Measurements from ENCODE around the gene ELK3.

Gene ELK3

DNA sequence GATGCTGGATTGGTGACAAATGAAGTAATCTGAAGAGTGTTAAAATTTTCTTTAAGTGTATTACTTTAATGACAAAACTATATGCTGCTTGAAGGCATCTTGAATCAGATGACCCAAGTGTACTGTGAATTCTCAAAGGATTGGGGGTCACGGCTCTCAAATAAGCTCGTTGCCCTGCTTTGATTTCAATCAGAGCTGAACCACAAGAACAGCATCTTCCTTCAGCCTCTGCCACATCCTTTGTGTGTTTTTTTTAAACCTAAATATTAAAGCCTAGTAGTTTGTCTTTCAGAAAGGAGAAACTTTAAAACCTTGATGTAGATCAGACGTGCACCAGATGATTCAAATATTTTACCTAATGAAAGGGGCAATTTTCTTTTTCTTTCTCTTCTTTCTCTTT is 11.7 kb downstream of the ELK3 start:
- Histone ChIP-seq H3K9me3 (ENCODE audit: control insufficient read depth, insufficient read depth, low read depth, low read length) (no peaks in the 10 kb centered on the region), H3K4me3 (ENCODE audit: low read depth, low read length) (no peak overlapping the region), H3K36me3 (ENCODE audit: control insufficient read depth in 2 of 2, insufficient read depth in 1 of 2, low read length in 2 of 2) (no peaks in the 10 kb centered on the region; a peak in 1 of 3 replicates), H3K27ac (ENCODE audit: extremely low read depth, low read depth, low read length) (no peak overlapping the region), H3K4me1 (ENCODE audit: control insufficient read depth, insufficient read depth, low read length) (no peaks in the 10 kb centered on the region)
- TF ChIP-seq, protein P1, sequence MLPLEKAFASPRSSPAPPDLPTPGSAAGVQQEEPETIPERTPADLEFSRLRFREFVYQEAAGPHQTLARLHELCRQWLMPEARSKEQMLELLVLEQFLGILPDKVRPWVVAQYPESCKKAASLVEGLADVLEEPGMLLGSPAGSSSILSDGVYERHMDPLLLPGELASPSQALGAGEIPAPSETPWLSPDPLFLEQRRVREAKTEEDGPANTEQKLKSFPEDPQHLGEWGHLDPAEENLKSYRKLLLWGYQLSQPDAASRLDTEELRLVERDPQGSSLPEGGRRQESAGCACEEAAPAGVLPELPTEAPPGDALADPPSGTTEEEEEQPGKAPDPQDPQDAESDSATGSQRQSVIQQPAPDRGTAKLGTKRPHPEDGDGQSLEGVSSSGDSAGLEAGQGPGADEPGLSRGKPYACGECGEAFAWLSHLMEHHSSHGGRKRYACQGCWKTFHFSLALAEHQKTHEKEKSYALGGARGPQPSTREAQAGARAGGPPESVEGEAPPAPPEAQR (tag by site-specific recombination; IDR thresholded peaks at IDR 0.05) = no peak
- TF ChIP-seq ZNF302 (tag by site-specific recombination; IDR thresholded peaks at IDR 0.05; ENCODE audit: low read depth) = no peak
- no peak for TF ChIP-seq ZNF416 (tag by site-specific recombination; IDR thresholded peaks at IDR 0.05)
- TF ChIP-seq ZBTB20 (tag by site-specific recombination; IDR thresholded peaks at IDR 0.05) = no peak
- TF ChIP-seq ZNF623 (tag by site-specific recombination; IDR thresholded peaks at IDR 0.05) = no peak
- no peak for TF ChIP-seq ZIC2 (tag by site-specific recombination; IDR thresholded peaks at IDR 0.05)
- TF ChIP-seq KLF1 (tag by site-specific recombination; IDR thresholded peaks at IDR 0.05) = no peak
- TF ChIP-seq ZEB2 (tag by site-specific recombination; IDR thresholded peaks at IDR 0.05) = no peak
- ChIA-PET POLR2A (no interaction called here), CTCF (interaction anchor here (0.8 to 0.9 kb wide), 2 partner anchors 9 kb away, joined by 3 read pairs; no protein-coding TSS in a partner anchor)

DNA sequence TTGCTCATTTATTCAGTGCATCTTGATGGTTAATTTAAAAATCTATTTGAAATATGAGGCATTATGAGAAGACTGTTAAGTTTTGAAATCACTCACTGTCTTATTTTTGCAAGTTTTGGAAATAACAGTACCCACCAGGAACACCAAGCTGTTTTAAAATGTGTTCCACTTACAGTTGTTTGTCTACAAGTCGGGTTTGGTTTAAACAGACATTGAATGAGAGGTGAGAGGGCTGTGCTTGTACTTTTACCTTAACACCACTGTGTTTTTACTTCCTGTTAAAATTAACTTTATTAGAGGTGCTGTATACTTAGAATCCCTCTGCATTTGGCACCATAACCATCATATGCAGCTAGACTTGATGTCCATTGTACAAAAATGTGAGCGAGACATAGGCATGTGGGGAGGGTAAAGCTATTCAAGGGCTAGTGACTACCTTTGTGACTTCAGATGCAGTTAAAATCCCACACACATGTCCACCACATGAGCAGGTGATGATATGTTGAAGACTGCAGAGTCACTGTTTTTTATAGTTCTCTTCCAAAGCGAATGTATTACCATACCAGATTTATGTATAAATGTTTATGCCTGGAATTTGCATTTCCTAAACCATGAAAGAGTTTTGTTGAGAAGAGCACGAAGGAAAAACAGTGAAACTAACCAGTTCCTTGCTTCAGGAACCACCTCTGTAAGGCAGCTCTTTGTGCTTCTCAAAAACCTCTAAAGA is 12.9 kb downstream of the ELK3 start:
- CTCF ChIA-PET = interaction anchor here (0.6 to 1.0 kb wide), 3 partner anchors 80 to 309 kb away, joined by 3 read pairs; no protein-coding TSS in a partner anchor
- Histone ChIP-seq H3K36me3 (ENCODE audit: control insufficient read depth in 2 of 2, insufficient read depth in 1 of 2, low read length in 2 of 2) (no peaks in the 10 kb centered on the region; a peak in 1 of 3 replicates), H3K4me3 (ENCODE audit: low read depth, low read length) (no peak overlapping the region), H3K27ac (ENCODE audit: extremely low read depth, low read depth, low read length) (no peak overlapping the region), H3K9me3 (ENCODE audit: control insufficient read depth, insufficient read depth, low read depth, low read length) (no peaks in the 10 kb centered on the region), H3K4me1 (ENCODE audit: control insufficient read depth, insufficient read depth, low read length) (no peaks in the 10 kb centered on the region)
- POLR2A ChIA-PET = no interaction called here
- TF ChIP-seq ZFHX2 (tag by site-specific recombination; conservative IDR thresholded peaks at IDR 0.05) = no peak
- no peak for TF ChIP-seq ZXDB (tag by site-specific recombination; IDR thresholded peaks at IDR 0.05)
- TF ChIP-seq, protein P2, sequence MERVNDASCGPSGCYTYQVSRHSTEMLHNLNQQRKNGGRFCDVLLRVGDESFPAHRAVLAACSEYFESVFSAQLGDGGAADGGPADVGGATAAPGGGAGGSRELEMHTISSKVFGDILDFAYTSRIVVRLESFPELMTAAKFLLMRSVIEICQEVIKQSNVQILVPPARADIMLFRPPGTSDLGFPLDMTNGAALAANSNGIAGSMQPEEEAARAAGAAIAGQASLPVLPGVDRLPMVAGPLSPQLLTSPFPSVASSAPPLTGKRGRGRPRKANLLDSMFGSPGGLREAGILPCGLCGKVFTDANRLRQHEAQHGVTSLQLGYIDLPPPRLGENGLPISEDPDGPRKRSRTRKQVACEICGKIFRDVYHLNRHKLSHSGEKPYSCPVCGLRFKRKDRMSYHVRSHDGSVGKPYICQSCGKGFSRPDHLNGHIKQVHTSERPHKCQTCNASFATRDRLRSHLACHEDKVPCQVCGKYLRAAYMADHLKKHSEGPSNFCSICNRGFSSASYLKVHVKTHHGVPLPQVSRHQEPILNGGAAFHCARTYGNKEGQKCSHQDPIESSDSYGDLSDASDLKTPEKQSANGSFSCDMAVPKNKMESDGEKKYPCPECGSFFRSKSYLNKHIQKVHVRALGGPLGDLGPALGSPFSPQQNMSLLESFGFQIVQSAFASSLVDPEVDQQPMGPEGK (tag by site-specific recombination; IDR thresholded peaks at IDR 0.05) = no peak
- TF ChIP-seq, protein P3, sequence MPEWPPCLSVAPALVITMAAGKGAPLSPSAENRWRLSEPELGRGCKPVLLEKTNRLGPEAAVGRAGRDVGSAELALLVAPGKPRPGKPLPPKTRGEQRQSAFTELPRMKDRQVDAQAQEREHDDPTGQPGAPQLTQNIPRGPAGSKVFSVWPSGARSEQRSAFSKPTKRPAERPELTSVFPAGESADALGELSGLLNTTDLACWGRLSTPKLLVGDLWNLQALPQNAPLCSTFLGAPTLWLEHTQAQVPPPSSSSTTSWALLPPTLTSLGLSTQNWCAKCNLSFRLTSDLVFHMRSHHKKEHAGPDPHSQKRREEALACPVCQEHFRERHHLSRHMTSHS (tag by site-specific recombination; IDR thresholded peaks at IDR 0.05) = no peak
- no peak for TF ChIP-seq OVOL3 (tag by site-specific recombination; IDR thresholded peaks at IDR 0.05)
- TF ChIP-seq ZNF776 (tag by site-specific recombination; IDR thresholded peaks at IDR 0.05; ENCODE audit: borderline replicate concordance) = no peak
- no peak for TF ChIP-seq ZNF549 (tag by site-specific recombination; IDR thresholded peaks at IDR 0.05)
- no peak for TF ChIP-seq ZNF558 (tag by site-specific recombination; IDR thresholded peaks at IDR 0.05)

DNA sequence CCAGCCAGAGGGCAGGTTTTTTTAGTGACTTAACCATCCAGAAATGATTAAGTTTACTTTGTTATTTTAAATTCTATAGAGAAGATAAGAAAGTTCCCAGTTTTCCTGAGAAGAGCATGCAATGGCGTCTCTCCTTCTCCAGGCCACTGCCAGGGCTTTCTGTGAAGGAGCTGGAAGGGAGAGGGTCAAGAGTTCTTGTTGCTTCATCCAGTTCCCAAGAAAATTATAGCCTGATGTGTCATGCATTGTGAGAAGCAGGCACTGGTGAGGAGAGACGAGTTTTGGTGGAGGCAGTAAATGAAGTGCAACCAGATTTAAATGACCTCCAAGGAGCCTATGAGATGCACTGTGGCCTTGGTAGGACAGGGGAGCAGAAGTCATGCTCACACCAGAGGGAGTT is 14.2 kb downstream of the ELK3 start:
- TF ChIP-seq ZNF221 (tag by site-specific recombination; IDR thresholded peaks at IDR 0.05; ENCODE audit: borderline replicate concordance) (no peak), ZNF548 (tag by site-specific recombination; IDR thresholded peaks at IDR 0.05) (no peak), ZNF2 (tag by site-specific recombination; IDR thresholded peaks at IDR 0.05) (no peak), ZNF335 (tag by site-specific recombination; conservative IDR thresholded peaks at IDR 0.05) (no peak), ZNF48 (tag by site-specific recombination; IDR thresholded peaks at IDR 0.05) (no peak), ZNF155 (tag by site-specific recombination; IDR thresholded peaks at IDR 0.05) (no peak), ZNF600 (tag by site-specific recombination; IDR thresholded peaks at IDR 0.05) (no peak)
- TF ChIP-seq, protein P2 (tag by site-specific recombination; IDR thresholded peaks at IDR 0.05) = no peak
- ChIA-PET POLR2A (interaction anchor here (1.3 kb wide), 1 partner anchor 192 kb away, joined by 3 read pairs; the partner anchor contains the start of gene CDK17), CTCF (interaction anchor here (0.6 to 2.0 kb wide), 4 partner anchors 147 to 316 kb away, joined by 3 to 13 read pairs (median 5); no protein-coding TSS in a partner anchor)
- no peaks in the 10 kb centered on the region for H3K4me1 ChIP-seq (ENCODE audit: control insufficient read depth, insufficient read depth, low read length)
- H3K9me3 ChIP-seq (ENCODE audit: control insufficient read depth, insufficient read depth, low read depth, low read length) = no peaks in the 10 kb centered on the region
- H3K27ac ChIP-seq (ENCODE audit: extremely low read depth, low read depth, low read length) = no peak overlapping the region
- no peaks in the 10 kb centered on the region for H3K36me3 ChIP-seq (ENCODE audit: control insufficient read depth in 2 of 2, insufficient read depth in 1 of 2, low read length in 2 of 2)
- no peak overlapping the region for H3K4me3 ChIP-seq (ENCODE audit: low read depth, low read length)

Measured in HEK293 (cell line).